Trophoblast cell (in vitro differentiated cells and primary cell): ENCODE data around the gene TSHR.

ENCODE experiments used
- DNase-seq, 2 donors: peaks; one replicate each; pipeline ENCODE4 v3.0.0-alpha.2; 2016
- H2AFZ ChIP-seq: 2 replicates; pipeline ENCODE4 v1.6.1; 2013; ENCODE audit warnings: low read length, moderate library complexity, mild to moderate bottlenecking; ENCODE audit not compliant: insufficient read depth, poor library complexity
- H2AK5ac ChIP-seq: 2 replicates; pipeline ENCODE4 v1.6.1; 2013; ENCODE audit warnings: mild to moderate bottlenecking, low read length
- H2BK120ac ChIP-seq: 2 replicates; pipeline ENCODE4 v1.6.1; 2013; ENCODE audit warnings: low read length, mild to moderate bottlenecking, moderate library complexity; ENCODE audit not compliant: insufficient read depth, poor library complexity
- H2BK12ac ChIP-seq: 2 replicates; pipeline ENCODE4 v1.6.1; 2013; ENCODE audit warnings: mild to moderate bottlenecking, low read length, moderate library complexity
- H2BK5ac ChIP-seq: 2 replicates; pipeline ENCODE4 v1.6.1; 2013; ENCODE audit warnings: low read length, low read depth, moderate library complexity, mild to moderate bottlenecking; ENCODE audit not compliant: poor library complexity
- H3K14ac ChIP-seq: 2 replicates; pipeline ENCODE4 v1.6.1; 2013; ENCODE audit warnings: mild to moderate bottlenecking, low read length
- H3K18ac ChIP-seq: 2 replicates; pipeline ENCODE4 v1.6.1; 2013; ENCODE audit warnings: mild to moderate bottlenecking, low read length
- H3K23ac ChIP-seq: 2 replicates; pipeline ENCODE4 v1.6.1; 2013; ENCODE audit warnings: low read length
- H3K27ac ChIP-seq: 2 replicates; pipeline ENCODE4 v1.5.1; 2013; ENCODE audit warnings: low read depth, mild to moderate bottlenecking, inconsistent platforms, low read length, moderate library complexity
- H3K27me3 ChIP-seq: 2 replicates; pipeline ENCODE4 v1.6.1; 2013; ENCODE audit warnings: inconsistent platforms, mild to moderate bottlenecking, low read length, moderate library complexity; ENCODE audit not compliant: insufficient read depth
- H3K36me3 ChIP-seq, 2 experiments: 1 replicate in 1 of 2; 2 replicates in 1 of 2; pipeline ENCODE4 v1.6.1; 2013; ENCODE audit warnings: low read length in 2 of 2, mild to moderate bottlenecking in 2 of 2, moderate library complexity in 1 of 2; ENCODE audit not compliant: insufficient read depth in 2 of 2, control insufficient read depth in 1 of 2
- H3K4ac ChIP-seq: 2 replicates; pipeline ENCODE4 v1.6.1; 2013; ENCODE audit warnings: low read depth, mild to moderate bottlenecking, low read length, moderate library complexity
- H3K4me1 ChIP-seq, 2 experiments: 1 replicate in 1 of 2; 2 replicates in 1 of 2; pipeline ENCODE4 v1.6.1; 2013; ENCODE audit warnings: low read length in 2 of 2, mild to moderate bottlenecking in 2 of 2, moderate library complexity in 1 of 2; ENCODE audit not compliant: insufficient read depth in 2 of 2, control insufficient read depth in 1 of 2
- H3K4me2 ChIP-seq: 2 replicates; pipeline ENCODE4 v1.6.1; 2013; ENCODE audit warnings: inconsistent platforms, mild to moderate bottlenecking, low read length, moderate library complexity
- H3K4me3 ChIP-seq: 2 replicates; pipeline ENCODE4 v1.5.1; 2013; ENCODE audit warnings: mild to moderate bottlenecking, low read depth, low read length, inconsistent platforms
- H3K79me1 ChIP-seq: one replicate; pipeline ENCODE4 v1.6.1; 2013; ENCODE audit warnings: low read length
- H3K79me2 ChIP-seq: 2 replicates; pipeline ENCODE4 v1.6.1; 2013; ENCODE audit warnings: low read length, mild to moderate bottlenecking; ENCODE audit not compliant: control insufficient read depth, insufficient read depth, poor library complexity
- H3K9ac ChIP-seq: 2 replicates; pipeline ENCODE4 v1.6.1; 2013; ENCODE audit warnings: mild to moderate bottlenecking, low read length
- H3K9me3 ChIP-seq: 2 replicates; pipeline ENCODE4 v1.6.1; 2013; ENCODE audit warnings: low read depth, mild to moderate bottlenecking, control low read depth, inconsistent platforms, low read length; ENCODE audit not compliant: insufficient read depth
- H4K12ac ChIP-seq: 2 replicates; pipeline ENCODE4 v1.6.1; 2013; ENCODE audit warnings: low read depth, mild to moderate bottlenecking, low read length, moderate library complexity
- H4K8ac ChIP-seq: 2 replicates; pipeline ENCODE4 v1.6.1; 2013; ENCODE audit warnings: low read depth, mild to moderate bottlenecking, low read length, moderate library complexity
- H4K91ac ChIP-seq: one replicate; pipeline ENCODE4 v1.6.1; 2013; ENCODE audit warnings: low read depth, mild to moderate bottlenecking, low read length, moderate library complexity
- WGBS: extraction: QIAGEN DNeasy Blood & Tissue Kit; methylation state at CpG from one replicate; pipeline ENCODE4 v1.1.7; 2013; ENCODE audit warnings: missing lambda C conversion rate; ENCODE audit not compliant: insufficient read length, insufficient coverage; ENCODE audit errors: extremely low coverage; 5-methylcytosine and 5-hydroxymethylcytosine counted together

TSHR gene

DNA sequence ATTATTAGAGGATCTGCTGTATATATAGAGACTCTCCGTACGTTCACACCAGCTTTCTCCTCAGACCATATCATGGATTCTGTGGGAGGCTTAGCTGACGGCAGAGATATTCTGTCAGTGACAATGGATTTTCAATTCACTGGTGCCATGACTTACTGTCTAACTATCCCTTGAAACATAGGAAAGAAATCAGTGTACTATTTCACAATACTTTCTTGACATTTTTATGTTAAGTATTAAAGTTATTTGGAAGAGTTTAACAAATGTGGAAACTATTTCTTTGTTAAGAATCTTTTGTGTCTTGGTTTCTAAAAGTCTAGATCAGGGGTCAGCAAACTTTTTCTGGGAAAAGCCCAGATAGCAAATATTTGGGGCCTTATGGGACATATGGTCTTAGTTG lies 146.8 kb downstream of the TSHR start:
- H2BK120ac ChIP-seq, result no peak overlapping the region
- H3K4me3 ChIP-seq, result no peak overlapping the region
- no peak overlapping the region for H3K18ac ChIP-seq
- H3K27me3 ChIP-seq, result no peaks in the 10 kb centered on the region
- no peak overlapping the region for H4K12ac ChIP-seq
- H4K8ac ChIP-seq, result no peak overlapping the region
- H3K14ac ChIP-seq, result no peak overlapping the region
- no peak overlapping the region for H2BK5ac ChIP-seq
- H3K4me1 ChIP-seq, result no peaks in the 10 kb centered on the region
- no CpG with 5 or more reads among the region's 3 CpGs for WGBS
- H3K23ac ChIP-seq, result no peak overlapping the region
- no peak overlapping the region for H4K91ac ChIP-seq
- DNase-seq, result no peak
- H3K79me2 ChIP-seq, result no peaks in the 10 kb centered on the region
- no peak overlapping the region for H2AK5ac ChIP-seq
- no peak overlapping the region for H2BK12ac ChIP-seq
- no peaks in the 10 kb centered on the region for H3K36me3 ChIP-seq
- no peak overlapping the region for H2AFZ ChIP-seq
- no peak overlapping the region for H3K4me2 ChIP-seq
- H3K79me1 ChIP-seq, result no peaks in the 10 kb centered on the region
- no peak overlapping the region for H3K27ac ChIP-seq
- H3K9me3 ChIP-seq, result no peaks in the 10 kb centered on the region
- H3K4ac ChIP-seq, result no peak overlapping the region
- H3K9ac ChIP-seq, result no peak overlapping the region

DNA sequence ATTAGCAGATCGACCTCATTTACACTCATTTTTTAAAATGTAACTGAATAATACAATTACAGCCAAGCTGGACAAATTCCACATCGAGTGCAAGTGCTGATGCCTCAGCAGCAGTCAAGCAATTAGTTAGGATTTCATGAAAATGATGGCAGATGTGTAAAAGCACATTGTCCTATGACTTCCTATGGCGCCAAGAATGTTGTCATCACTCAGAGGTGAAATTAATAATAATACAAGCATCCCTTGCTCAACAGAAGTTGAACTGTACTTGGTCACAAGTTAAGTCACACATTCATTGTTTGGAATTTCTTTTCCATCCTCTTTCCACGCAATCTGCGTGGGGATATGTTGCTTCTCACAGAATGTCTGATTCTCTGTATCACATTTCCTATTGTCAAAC lies 148.0 kb downstream of the TSHR start:
- Histone ChIP-seq H3K36me3 (no peaks in the 10 kb centered on the region), H2BK12ac (no peak overlapping the region), H4K91ac (no peak overlapping the region), H3K4me3 (no peak overlapping the region), H3K23ac (no peak overlapping the region), H3K79me2 (no peaks in the 10 kb centered on the region), H3K4me2 (no peak overlapping the region), H2BK5ac (no peak overlapping the region), H4K8ac (no peak overlapping the region), H2AFZ (no peak overlapping the region), H4K12ac (no peak overlapping the region), H3K18ac (no peak overlapping the region), H3K9me3 (no peaks in the 10 kb centered on the region), H3K27me3 (no peaks in the 10 kb centered on the region), H3K27ac (no peak overlapping the region), H2AK5ac (no peak overlapping the region), H2BK120ac (no peak overlapping the region), H3K4me1 (no peaks in the 10 kb centered on the region), H3K4ac (no peak overlapping the region), H3K14ac (no peak overlapping the region), H3K79me1 (no peaks in the 10 kb centered on the region), H3K9ac (no peak overlapping the region)
- DNase-seq, result no peak
- WGBS, result no CpG with 5 or more reads among the region's 5 CpGs

DNA sequence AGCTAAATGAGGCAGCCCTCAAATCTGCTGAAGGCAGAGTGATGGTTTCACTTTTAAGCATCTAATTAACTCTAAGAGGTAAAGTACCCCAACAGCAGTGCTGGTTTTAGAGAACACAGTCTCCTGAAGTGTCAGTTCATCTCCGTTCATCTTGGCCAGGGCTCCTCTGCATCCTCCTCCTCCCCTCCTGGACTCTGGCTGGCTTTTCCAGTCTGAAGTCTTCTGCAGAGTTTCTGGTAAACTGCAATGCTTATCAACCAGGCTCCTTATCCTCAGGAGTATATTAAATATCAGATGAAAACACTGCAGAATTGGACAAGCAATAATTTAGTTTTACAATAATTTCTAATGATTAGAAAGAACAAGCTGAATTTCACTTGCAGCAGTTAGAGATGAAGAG lies 150.0 kb downstream of the TSHR start:
- no peaks in the 10 kb centered on the region for H3K27me3 ChIP-seq
- H3K27ac ChIP-seq, result no peak overlapping the region
- H3K23ac ChIP-seq, result no peak overlapping the region
- no peaks in the 10 kb centered on the region for H3K79me2 ChIP-seq
- no CpG with 5 or more reads among the region's 1 CpG for WGBS
- H2BK12ac ChIP-seq, result no peak overlapping the region
- no peak overlapping the region for H4K8ac ChIP-seq
- no peak overlapping the region for H3K4me2 ChIP-seq
- H3K4me3 ChIP-seq, result no peak overlapping the region
- no peak overlapping the region for H2AK5ac ChIP-seq
- H3K18ac ChIP-seq, result no peak overlapping the region
- no peaks in the 10 kb centered on the region for H3K4me1 ChIP-seq
- no peak overlapping the region for H3K9ac ChIP-seq
- no peak for DNase-seq
- H2BK5ac ChIP-seq, result no peak overlapping the region
- no peak overlapping the region for H2AFZ ChIP-seq
- H3K36me3 ChIP-seq, result no peaks in the 10 kb centered on the region
- no peak overlapping the region for H4K12ac ChIP-seq
- no peak overlapping the region for H3K14ac ChIP-seq
- H3K9me3 ChIP-seq, result no peaks in the 10 kb centered on the region
- no peak overlapping the region for H3K4ac ChIP-seq
- no peak overlapping the region for H4K91ac ChIP-seq
- H2BK120ac ChIP-seq, result no peak overlapping the region
- no peaks in the 10 kb centered on the region for H3K79me1 ChIP-seq

DNA sequence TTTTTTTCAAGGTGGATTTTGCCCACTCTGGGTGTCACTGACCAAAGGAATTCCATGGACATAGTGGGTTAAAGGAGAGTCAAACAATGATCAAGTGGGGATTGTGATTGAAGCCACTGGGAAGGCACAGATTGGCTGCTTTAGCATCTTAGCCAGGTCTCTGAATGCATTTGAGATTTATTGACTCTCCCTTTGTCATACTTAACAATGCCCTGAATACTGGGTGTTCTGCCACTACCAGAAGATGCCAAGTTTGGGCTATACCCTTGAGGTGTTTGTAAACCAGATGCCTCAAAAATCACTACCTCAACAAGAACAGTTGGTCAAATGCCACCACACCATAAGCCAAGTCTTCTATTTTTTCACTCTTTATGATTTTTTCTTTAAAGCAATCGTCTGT lies 150.5 kb downstream of the TSHR start:
- Histone ChIP-seq H3K9ac (no peak overlapping the region), H3K23ac (no peak overlapping the region), H2AK5ac (no peak overlapping the region), H4K12ac (no peak overlapping the region), H3K18ac (no peak overlapping the region), H3K79me2 (no peaks in the 10 kb centered on the region), H2BK12ac (no peak overlapping the region), H3K4me1 (no peaks in the 10 kb centered on the region), H2AFZ (no peak overlapping the region), H3K36me3 (no peaks in the 10 kb centered on the region), H4K8ac (no peak overlapping the region), H2BK120ac (no peak overlapping the region), H3K4me3 (no peak overlapping the region), H3K4me2 (no peak overlapping the region), H3K14ac (no peak overlapping the region), H4K91ac (no peak overlapping the region), H3K79me1 (no peaks in the 10 kb centered on the region), H3K27ac (no peak overlapping the region), H3K9me3 (no peaks in the 10 kb centered on the region), H3K27me3 (no peaks in the 10 kb centered on the region), H2BK5ac (no peak overlapping the region), H3K4ac (no peak overlapping the region)
- no peak for DNase-seq
- no CpG with 5 or more reads among the region's 1 CpG for WGBS
